Measurements from ENCODE around the gene CDKN2C.

- TF ChIP-seq MYC (IDR thresholded peaks at IDR 0.05; ENCODE audit: low read depth, low read length) (no peak), CTCF (IDR thresholded peaks at IDR 0.05; ENCODE audit: extremely low read depth in 1 of 2, insufficient read depth in 1 of 2, low read depth in 1 of 2, low read length in 2 of 2) (no peak), JUN (IDR thresholded peaks at IDR 0.05; ENCODE audit: borderline replicate concordance, insufficient read depth, insufficient read length, low read depth) (no peak), EZH2 (IDR thresholded peaks at IDR 0.05; ENCODE audit: borderline replicate concordance, low read depth, low read length, severe bottlenecking) (no peak)
Measured at GRCh38 chr1:50923564-50923963, 46.5 kb upstream of the CDKN2C start.
